PFSK-1 (cell line): ENCODE results near the gene PSKH1.

Experiments used
- POLR2AphosphoS5 ChIP-seq: IDR thresholded peaks from 2 replicates; pipeline ENCODE4 v1.6.1; 2012; ENCODE audit warnings: low read depth, mild to moderate bottlenecking, control low read depth, low read length, moderate library complexity
- REST ChIP-seq, 2 experiments: IDR thresholded peaks; 2 replicates each; pipeline versions ENCODE4 v1.6.1 to v1.8.0; 2011 to 2012; ENCODE audit warnings: low read depth in 2 of 2, low read length in 2 of 2, control low read depth in 1 of 2, inconsistent platforms in 1 of 2, mild to moderate bottlenecking in 1 of 2, moderate library complexity in 1 of 2; ENCODE audit not compliant: insufficient read depth in 1 of 2
- SIN3A ChIP-seq: IDR thresholded peaks from 2 replicates; pipeline ENCODE4 v1.6.1; 2012; ENCODE audit warnings: mild to moderate bottlenecking, low read length, moderate library complexity, borderline replicate concordance; ENCODE audit not compliant: insufficient read depth
- TAF1 ChIP-seq: IDR thresholded peaks from 2 replicates; pipeline ENCODE4 v1.6.1; 2012; ENCODE audit warnings: low read length, control low read depth, borderline replicate concordance; ENCODE audit not compliant: insufficient read depth

- TF ChIP-seq TAF1 (no peak), SIN3A (no peak), POLR2AphosphoS5 (no peak), REST (IDR thresholded peaks at IDR 0.05; ENCODE audit: insufficient read depth in 1 of 2, low read depth in 2 of 2, low read length in 2 of 2) (no peak)
These were observed 68.5 kb downstream of the PSKH1 start for GRCh38 chr16:67961551-67961957.
